K562 (cell line): ENCODE measurements around the gene NT5E. TPM values are rescaled to one million over a fixed set of nuclear protein-coding genes. Genes with fewer than 3 reads are reported as not detected.
A peak's percentile ranks its signal among the peaks of the same experiment; 100 is the strongest.

ENCODE experiments used
- BHLHE40 ChIP-seq: IDR thresholded peaks from 2 replicates; pipeline ENCODE4 v1.6.1; 2011; ENCODE audit warnings: low read length, improper control_type of control experiment
- EGR1 ChIP-seq: fragments of 450-650 bp; conservative IDR thresholded peaks from 2 replicates; pipeline ENCODE4 v1.6.1; 2017; ENCODE audit warnings: mild to moderate bottlenecking
- EP300 ChIP-seq: IDR thresholded peaks from 2 replicates; pipeline ENCODE4 v1.6.1; 2012; ENCODE audit warnings: low read length, improper control_type of control experiment
- FOXA3 ChIP-seq, 2 experiments: fragments of 450-650 bp in 1 of 2; sonication (generic) in 1 of 2; formaldehyde crosslinking; IDR thresholded peaks in 1 of 2; conservative IDR thresholded peaks in 1 of 2; 2 replicates each; pipeline versions ENCODE4 v1.4.0 to v1.8.0; 2020 to 2022; ENCODE audit warnings: mild to moderate bottlenecking in 2 of 2, missing genetic modification reagents in 1 of 2
- MCM2 ChIP-seq: fragments of 450-650 bp; IDR thresholded peaks from 2 replicates; pipeline ENCODE4 v1.6.1; 2017; ENCODE audit warnings: low read depth, mild to moderate bottlenecking
- MEF2A ChIP-seq: IDR thresholded peaks from 2 replicates; pipeline ENCODE4 v1.6.1; 2011; ENCODE audit warnings: low read depth, mild to moderate bottlenecking, low read length, moderate library complexity; ENCODE audit not compliant: control insufficient read depth
- NRF1 ChIP-seq, 2 experiments: fragments of 450-650 bp; IDR thresholded peaks in 1 of 2; conservative IDR thresholded peaks in 1 of 2; 2 replicates each; pipeline ENCODE4 v1.6.1; 2014; ENCODE audit warnings: mild to moderate bottlenecking in 2 of 2
- PCBP2 ChIP-seq: fragments of 200-400 bp; formaldehyde crosslinking; IDR thresholded peaks from 2 replicates; pipeline ENCODE4 v1.6.1; 2018; ENCODE audit warnings: low read length, low read depth, mild to moderate bottlenecking, moderate library complexity; ENCODE audit not compliant: poor library complexity, severe bottlenecking
- RAD21 ChIP-seq, 2 experiments: fragments of 250-450 bp in 1 of 2; fragments of 450-650 bp in 1 of 2; sonication (Bioruptor Pico) in 1 of 2; formaldehyde crosslinking in 1 of 2; IDR thresholded peaks in 1 of 2; conservative IDR thresholded peaks in 1 of 2; 2 replicates each; pipeline versions ENCODE4 v1.4.0 to v1.8.0; 2020 to 2022; ENCODE audit warnings: mild to moderate bottlenecking in 2 of 2, moderate library complexity in 1 of 2
- SIN3A ChIP-seq, 2 experiments: fragments of 150-350 bp in 1 of 2; IDR thresholded peaks; 2 replicates each; pipeline ENCODE4 v1.6.1; 2011 to 2016; ENCODE audit warnings: borderline replicate concordance in 2 of 2, low read depth in 2 of 2, low read length in 2 of 2, mild to moderate bottlenecking in 2 of 2, moderate library complexity in 2 of 2; ENCODE audit not compliant: control insufficient read depth in 1 of 2
- SMC3 ChIP-seq: conservative IDR thresholded peaks from 2 replicates; pipeline ENCODE4 v1.6.1; 2011; ENCODE audit warnings: low read depth, low read length, improper control_type of control experiment; ENCODE audit not compliant: insufficient read depth
- ZBTB1 ChIP-seq: sonication (generic); formaldehyde crosslinking; IDR thresholded peaks from 2 replicates; pipeline ENCODE4 v1.8.1; 2023; ENCODE audit warnings: missing genetic modification reagents, low read depth, mild to moderate bottlenecking, borderline replicate concordance
- ZBTB2 ChIP-seq: fragments of 450-650 bp; IDR thresholded peaks from 2 replicates; pipeline ENCODE4 v1.6.1; 2016; ENCODE audit warnings: antibody characterized with exemption
- ZNF583 ChIP-seq: fragments of 250-450 bp; sonication (Bioruptor Pico); IDR thresholded peaks from 2 replicates; pipeline ENCODE4 v1.4.0; 2020
- ZNF584 ChIP-seq: fragments of 200-800 bp; sonication (Bioruptor generic); IDR thresholded peaks from 2 replicates; pipeline ENCODE4 v1.6.1; 2016; ENCODE audit warnings: low read depth, mild to moderate bottlenecking, missing genetic modification characterization, missing compliant biosample characterization
- ZNF699 ChIP-seq: fragments of 250-450 bp; sonication (Bioruptor Pico); IDR thresholded peaks from 2 replicates; pipeline ENCODE4 v1.8.0; 2021; ENCODE audit warnings: mild to moderate bottlenecking, moderate library complexity; ENCODE audit not compliant: insufficient replicate concordance
- ZSCAN32 ChIP-seq: fragments of 450-650 bp; formaldehyde crosslinking; IDR thresholded peaks from 2 replicates; pipeline ENCODE4 v1.4.0; 2020; ENCODE audit warnings: mild to moderate bottlenecking, moderate library complexity
- polyA plus RNA-seq, 8 experiments: library from polyadenylated mRNA; depleted of rRNA in 4 of 8; stranded (reverse) in 5 of 8; unstranded in 3 of 8; fragments of >200 nt; fragmentation: Nextera tagmentation in 2 of 8; fragmentation: Illumina TruSeq in 1 of 8; extraction: Ambion mirVana in 2 of 8; extraction: Trizol in 1 of 8; gene quantifications; 2 replicates each; pipeline versions ENCODE4 v1.2.1 to v1.2.3, GENCODE V29; 2011 to 2014; ENCODE audit warnings: inconsistent platforms in 1 of 8, missing spikeins in 1 of 8
- total RNA-seq, 7 experiments: library from RNA; depleted of rRNA in 6 of 7; stranded (reverse); fragments of >200 nt in 6 of 7; fragmentation: Illumina TruSeq in 2 of 7; extraction: Trizol in 2 of 7; gene quantifications; 2 replicates each; pipeline versions ENCODE4 v1.2.1 to v1.2.3, GENCODE V29; 2011 to 2021; ENCODE audit warnings: low replicate concordance in 1 of 7
- TF ChIP-seq, protein P1 (sequence below): sonication (generic); formaldehyde crosslinking; IDR thresholded peaks from 2 replicates; pipeline ENCODE4 v1.8.0; 2022; ENCODE audit warnings: mild to moderate bottlenecking, missing genetic modification reagents
- TF ChIP-seq, protein P2 (sequence below): sonication (generic); formaldehyde crosslinking; IDR thresholded peaks from 2 replicates; pipeline ENCODE4 v1.8.0; 2022; ENCODE audit warnings: missing genetic modification reagents, mild to moderate bottlenecking, moderate library complexity, borderline replicate concordance
- TF ChIP-seq, protein P3 (sequence below), 2 experiments: fragments of 450-650 bp; conservative IDR thresholded peaks; 2 replicates each; pipeline ENCODE4 v1.6.1; 2017; ENCODE audit warnings: mild to moderate bottlenecking in 2 of 2, moderate library complexity in 2 of 2

Gene NT5E
- total and polyA plus RNA-seq, 9 of the 15 experiments (the other 6 are each of a cell fraction or from before 2014, with no cell fraction given), result 0.01 to 0.13 TPM; not detected in 7

GRCh38 chr6:85482905-85483700 lies 33.2 kb downstream of the NT5E start (continued):
- TF ChIP-seq ZNF583 (CRISPR knock-in tag) (no peak), ZNF699 (no peak), ZNF584 (CRISPR knock-in tag) (no peak), MCM2 (no peak), PCBP2 (no peak), ZBTB2 (no peak), SIN3A (IDR thresholded peaks at IDR 0.05; ENCODE audit: borderline replicate concordance in 2 of 2, control insufficient read depth in 1 of 2, low read depth in 2 of 2, low read length in 2 of 2) (no peak), MEF2A (no peak), SMC3 (peak; percentile 85), BHLHE40 (no peak), NRF1 (conservative IDR thresholded peaks at IDR 0.05 in 1 of 2, IDR thresholded peaks at IDR 0.05 in 1 of 2) (no peak), ZSCAN32 (CRISPR knock-in tag) (no peak), FOXA3 (CRISPR knock-in tag; conservative IDR thresholded peaks at IDR 0.05 in 1 of 2, IDR thresholded peaks at IDR 0.05 in 1 of 2) (no peak), EGR1 (no peak), ZBTB1 (CRISPR knock-in tag) (no peak), RAD21 (CRISPR knock-in tag; conservative IDR thresholded peaks at IDR 0.05 in 1 of 2, IDR thresholded peaks at IDR 0.05 in 1 of 2) (peak; percentile 75 to 80), EP300 (no peak)
- TF ChIP-seq, protein P1, sequence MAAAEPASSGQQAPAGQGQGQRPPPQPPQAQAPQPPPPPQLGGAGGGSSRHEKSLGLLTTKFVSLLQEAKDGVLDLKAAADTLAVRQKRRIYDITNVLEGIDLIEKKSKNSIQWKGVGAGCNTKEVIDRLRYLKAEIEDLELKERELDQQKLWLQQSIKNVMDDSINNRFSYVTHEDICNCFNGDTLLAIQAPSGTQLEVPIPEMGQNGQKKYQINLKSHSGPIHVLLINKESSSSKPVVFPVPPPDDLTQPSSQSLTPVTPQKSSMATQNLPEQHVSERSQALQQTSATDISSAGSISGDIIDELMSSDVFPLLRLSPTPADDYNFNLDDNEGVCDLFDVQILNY (CRISPR knock-in tag), result no peak
- TF ChIP-seq, protein P2, sequence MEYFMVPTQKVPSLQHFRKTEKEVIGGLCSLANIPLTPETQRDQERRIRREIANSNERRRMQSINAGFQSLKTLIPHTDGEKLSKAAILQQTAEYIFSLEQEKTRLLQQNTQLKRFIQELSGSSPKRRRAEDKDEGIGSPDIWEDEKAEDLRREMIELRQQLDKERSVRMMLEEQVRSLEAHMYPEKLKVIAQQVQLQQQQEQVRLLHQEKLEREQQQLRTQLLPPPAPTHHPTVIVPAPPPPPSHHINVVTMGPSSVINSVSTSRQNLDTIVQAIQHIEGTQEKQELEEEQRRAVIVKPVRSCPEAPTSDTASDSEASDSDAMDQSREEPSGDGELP (CRISPR knock-in tag), result no peak
- TF ChIP-seq, protein P3, sequence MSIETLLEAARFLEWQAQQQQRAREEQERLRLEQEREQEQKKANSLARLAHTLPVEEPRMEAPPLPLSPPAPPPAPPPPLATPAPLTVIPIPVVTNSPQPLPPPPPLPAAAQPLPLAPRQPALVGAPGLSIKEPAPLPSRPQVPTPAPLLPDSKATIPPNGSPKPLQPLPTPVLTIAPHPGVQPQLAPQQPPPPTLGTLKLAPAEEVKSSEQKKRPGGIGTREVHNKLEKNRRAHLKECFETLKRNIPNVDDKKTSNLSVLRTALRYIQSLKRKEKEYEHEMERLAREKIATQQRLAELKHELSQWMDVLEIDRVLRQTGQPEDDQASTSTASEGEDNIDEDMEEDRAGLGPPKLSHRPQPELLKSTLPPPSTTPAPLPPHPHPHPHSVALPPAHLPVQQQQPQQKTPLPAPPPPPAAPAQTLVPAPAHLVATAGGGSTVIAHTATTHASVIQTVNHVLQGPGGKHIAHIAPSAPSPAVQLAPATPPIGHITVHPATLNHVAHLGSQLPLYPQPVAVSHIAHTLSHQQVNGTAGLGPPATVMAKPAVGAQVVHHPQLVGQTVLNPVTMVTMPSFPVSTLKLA (conservative IDR thresholded peaks at IDR 0.05), result no peak
